GM12878 (cell line): Measurements from ENCODE around the gene LBHD1. TPM values are rescaled to one million over a fixed set of nuclear protein-coding genes. Genes with fewer than 3 reads are reported as not detected.

Experiments
- ATAC-seq: fragments of 200-7000 bp; cut with Tn5 transposase; 3 replicates; pipeline ENCODE4 v1.9.1; 2020; ENCODE audit warnings: mild to moderate bottlenecking, moderate library complexity
- BruUV-seq: library from RNA; stranded (reverse); fragments of 400-500 nt; replicated peaks from 2 replicates; lab custom pipeline; 2021; lab: Mats Ljungman, UMichigan
- CTCF ChIA-PET: fragments of 300-600 bp; sonication (Branson Sonifier 250); formaldehyde crosslinking; extraction: SDS; loops from one replicate; lab custom pipeline; 2021; ENCODE audit warnings: inconsistent platforms; lab: Yijun Ruan, JAX
- POLR2A ChIA-PET: fragments of 350-600 bp; formaldehyde crosslinking; extraction: SDS; loops from one replicate; lab custom pipeline; 2021; ENCODE audit warnings: inconsistent platforms; lab: Charles Lee
- RAD21 ChIA-PET: fragments of 300-600 bp; sonication (Branson Sonifier 250); formaldehyde crosslinking; loops from one replicate; lab custom pipeline; 2023; ENCODE audit warnings: antibody characterized with exemption; ENCODE audit not compliant: unreplicated experiment; lab: Charles Lee
- SMC1A ChIA-PET: fragments of 300-600 bp; sonication (Branson Sonifier 250); formaldehyde crosslinking; loops from one replicate; lab custom pipeline; 2023; ENCODE audit not compliant: unreplicated experiment, uncharacterized antibody; lab: Charles Lee
- DNase-seq: peaks from one replicate; pipeline ENCODE4 v3.0.0-alpha.2; 2011; ENCODE audit warnings: low read depth, low spot score
- FAIRE-seq: peaks from 3 replicates; lab custom pipeline; 2011; peaks lifted over from hg19 to GRCh38; lab: Jason Lieb, UNC
- H2AFZ ChIP-seq: 2 replicates; pipeline ENCODE4 v1.6.0; 2011; ENCODE audit warnings: low read depth, low read length, control low read depth; ENCODE audit not compliant: control insufficient read depth
- H3K27ac ChIP-seq: 2 replicates; pipeline ENCODE4 v1.5.1; 2011; ENCODE audit warnings: control low read depth; ENCODE audit not compliant: control insufficient read depth, insufficient read depth
- H3K27me3 ChIP-seq, 2 experiments: replicated peaks in 1 of 2; 2 replicates each; pipeline versions ENCODE4 v1.6.0 to v1.6.1; 2011; ENCODE audit warnings: low read length in 1 of 2; ENCODE audit not compliant: control insufficient read depth in 2 of 2, insufficient read depth in 2 of 2
- H3K36me3 ChIP-seq, 2 experiments: 2 replicates each; pipeline ENCODE4 v1.5.1; 2011; ENCODE audit warnings: low read length in 1 of 2; ENCODE audit not compliant: control insufficient read depth in 2 of 2, insufficient read depth in 2 of 2
- H3K4me1 ChIP-seq: 2 replicates; pipeline ENCODE4 v1.6.1; 2011; ENCODE audit warnings: mild to moderate bottlenecking, low read length, moderate library complexity, mixed read lengths; ENCODE audit not compliant: control insufficient read depth, insufficient read depth
- H3K4me2 ChIP-seq: 2 replicates; pipeline ENCODE4 v1.6.0; 2011; ENCODE audit warnings: control low read depth; ENCODE audit not compliant: control insufficient read depth, insufficient read depth
- H3K4me3 ChIP-seq: fragments of 200-600 bp; sonication (generic); 2 replicates; pipeline ENCODE4 v1.5.1; 2016
- H3K79me2 ChIP-seq: 2 replicates; pipeline ENCODE4 v1.6.0; 2011; ENCODE audit warnings: low read length; ENCODE audit not compliant: control insufficient read depth, insufficient read depth
- H3K9ac ChIP-seq: 2 replicates; pipeline ENCODE4 v1.8.0; 2011; ENCODE audit warnings: low read length, control low read depth, mixed read lengths; ENCODE audit not compliant: control insufficient read depth, insufficient read depth
- H3K9me3 ChIP-seq: replicated peaks from 3 replicates; pipeline ENCODE4 v1.5.1; 2011; ENCODE audit warnings: mild to moderate bottlenecking, low read length; ENCODE audit not compliant: control insufficient read depth, insufficient read depth
- H4K20me1 ChIP-seq: 2 replicates; pipeline ENCODE4 v1.6.0; 2011; ENCODE audit not compliant: control insufficient read depth, insufficient read depth
- CHD4 ChIP-seq: fragments of 200-600 bp; sonication (generic); IDR thresholded peaks from 2 replicates; pipeline ENCODE4 v1.6.1; 2016; ENCODE audit warnings: mild to moderate bottlenecking
- ESRRA ChIP-seq: IDR thresholded peaks from 2 replicates; pipeline ENCODE4 v1.6.1; 2012; ENCODE audit warnings: mild to moderate bottlenecking, low read length, improper control_type of control experiment
- RBBP5 ChIP-seq: fragments of 200-600 bp; sonication (generic); conservative IDR thresholded peaks from 2 replicates; pipeline ENCODE4 v1.6.1; 2016
- YBX1 ChIP-seq: fragments of 450-650 bp; IDR thresholded peaks from 2 replicates; pipeline ENCODE4 v1.6.1; 2016; ENCODE audit warnings: antibody characterized with exemption
- YY1 ChIP-seq: IDR thresholded peaks from 2 replicates; pipeline ENCODE4 v1.6.1; 2011; ENCODE audit warnings: low read depth, mild to moderate bottlenecking, low read length
- WGBS: methylation state at CpG from one replicate; pipeline ENCODE4 v1.1.6; 2016; ENCODE audit warnings: low lambda C conversion rate; ENCODE audit not compliant: insufficient replicate concordance, insufficient coverage; ENCODE audit errors: missing lambda C conversion rate; 5-methylcytosine and 5-hydroxymethylcytosine counted together
- in situ Hi-C: fragments of 300-500 bp; cut with MboI; formaldehyde crosslinking; loops from 9 replicates; pipeline ENCODE4 v1.14.3; 2018; ENCODE audit warnings: mixed read lengths
- intact Hi-C: fragments of 100-400 bp; cut with micrococcal nuclease; formaldehyde crosslinking; loops from one replicate; pipeline ENCODE4 v1.14.2; 2022; ENCODE audit not compliant: unreplicated experiment
- polyA plus RNA-seq, 11 experiments: library from polyadenylated mRNA; depleted of rRNA in 4 of 11; unstranded in 6 of 11; stranded (reverse) in 5 of 11; fragments of >200 nt; fragmentation: Nextera tagmentation in 4 of 11; fragmentation: Illumina TruSeq in 1 of 11; extraction: Ambion mirVana in 4 of 11; extraction: Trizol in 1 of 11; gene quantifications; 1 replicate in 1 of 11; 2 replicates in 10 of 11; pipeline versions ENCODE4 v1.2.1 to v1.2.3, GENCODE V29; 2011 to 2016; ENCODE audit warnings: inconsistent platforms in 2 of 11, missing spikeins in 2 of 11, low read depth in 1 of 11
- total RNA-seq, 4 experiments: library from RNA; depleted of rRNA in 3 of 4; stranded (reverse); fragments of >200 nt in 3 of 4; fragmentation: Illumina TruSeq in 1 of 4; extraction: Trizol in 1 of 4; gene quantifications; 2 replicates each; pipeline versions ENCODE4 v1.2.1 to v1.2.3, GENCODE V29; 2013 to 2021
- TF ChIP-seq, protein P1 (sequence below): fragments of 450-650 bp; IDR thresholded peaks from 2 replicates; pipeline ENCODE4 v1.6.1; 2017; ENCODE audit warnings: mild to moderate bottlenecking, moderate library complexity

LBHD1 gene
- total and polyA plus RNA-seq, 10 of the 15 experiments (the other 5 are each of a cell fraction or from before 2014, with no cell fraction given): 0.79 to 12.0 (median 7.6) TPM

GRCh38 chr11:62648967-62649364 lies 23.1 kb downstream of the LBHD1 start:
- FAIRE-seq: no peak
- intact Hi-C loops: no loop called here
- peaks cover 4% of the 10 kb centered on the region for H3K4me1 ChIP-seq
- no peak overlapping the region for H3K27ac ChIP-seq
- no peak overlapping the region for H3K9ac ChIP-seq
- TF ChIP-seq YBX1 (no peak), RBBP5 (no peak), YY1 (no peak), ESRRA (no peak), CHD4 (no peak)
- TF ChIP-seq, protein P1, sequence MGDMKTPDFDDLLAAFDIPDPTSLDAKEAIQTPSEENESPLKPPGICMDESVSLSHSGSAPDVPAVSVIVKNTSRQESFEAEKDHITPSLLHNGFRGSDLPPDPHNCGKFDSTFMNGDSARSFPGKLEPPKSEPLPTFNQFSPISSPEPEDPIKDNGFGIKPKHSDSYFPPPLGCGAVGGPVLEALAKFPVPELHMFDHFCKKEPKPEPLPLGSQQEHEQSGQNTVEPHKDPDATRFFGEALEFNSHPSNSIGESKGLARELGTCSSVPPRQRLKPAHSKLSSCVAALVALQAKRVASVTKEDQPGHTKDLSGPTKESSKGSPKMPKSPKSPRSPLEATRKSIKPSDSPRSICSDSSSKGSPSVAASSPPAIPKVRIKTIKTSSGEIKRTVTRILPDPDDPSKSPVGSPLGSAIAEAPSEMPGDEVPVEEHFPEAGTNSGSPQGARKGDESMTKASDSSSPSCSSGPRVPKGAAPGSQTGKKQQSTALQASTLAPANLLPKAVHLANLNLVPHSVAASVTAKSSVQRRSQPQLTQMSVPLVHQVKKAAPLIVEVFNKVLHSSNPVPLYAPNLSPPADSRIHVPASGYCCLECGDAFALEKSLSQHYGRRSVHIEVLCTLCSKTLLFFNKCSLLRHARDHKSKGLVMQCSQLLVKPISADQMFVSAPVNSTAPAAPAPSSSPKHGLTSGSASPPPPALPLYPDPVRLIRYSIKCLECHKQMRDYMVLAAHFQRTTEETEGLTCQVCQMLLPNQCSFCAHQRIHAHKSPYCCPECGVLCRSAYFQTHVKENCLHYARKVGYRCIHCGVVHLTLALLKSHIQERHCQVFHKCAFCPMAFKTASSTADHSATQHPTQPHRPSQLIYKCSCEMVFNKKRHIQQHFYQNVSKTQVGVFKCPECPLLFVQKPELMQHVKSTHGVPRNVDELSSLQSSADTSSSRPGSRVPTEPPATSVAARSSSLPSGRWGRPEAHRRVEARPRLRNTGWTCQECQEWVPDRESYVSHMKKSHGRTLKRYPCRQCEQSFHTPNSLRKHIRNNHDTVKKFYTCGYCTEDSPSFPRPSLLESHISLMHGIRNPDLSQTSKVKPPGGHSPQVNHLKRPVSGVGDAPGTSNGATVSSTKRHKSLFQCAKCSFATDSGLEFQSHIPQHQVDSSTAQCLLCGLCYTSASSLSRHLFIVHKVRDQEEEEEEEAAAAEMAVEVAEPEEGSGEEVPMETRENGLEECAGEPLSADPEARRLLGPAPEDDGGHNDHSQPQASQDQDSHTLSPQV: no peak
- TF ChIP-seq, all 136 proteins: peak for 0
- ATAC-seq: no peak
- ChIA-PET SMC1A (interaction anchor here (1.4 kb wide), 1 partner anchor 50 kb away, joined by 4 read pairs; no protein-coding TSS in a partner anchor), CTCF (interaction anchor here (1.0 to 1.7 kb wide), 2 partner anchors 38 to 45 kb away, joined by 4 to 5 read pairs; no protein-coding TSS in a partner anchor), RAD21 (no interaction called here), POLR2A (interaction anchor here (0.5 to 14.6 kb wide), 6 partner anchors 21 to 224 kb away, joined by 3 to 295 read pairs (median 5); partner anchors contain the start of genes B3GAT3, C11orf98, CSKMT and LBHD1)
- no TSS peak for BruUV-seq
- Histone ChIP-seq H4K20me1 (no peaks in the 10 kb centered on the region; the same call in 1 of the 2 replicates), H3K4me3 (no peak overlapping the region), H2AFZ (no peak overlapping the region), H3K79me2 (peaks cover 47% of the 10 kb centered on the region), H3K4me2 (no peak overlapping the region), H3K27me3 (no peaks in the 10 kb centered on the region), H3K36me3 (peaks cover 5 to 13% of the 10 kb centered on the region in 2 experiments; a peak in 3 of 4 replicates), H3K9me3 (no peaks in the 10 kb centered on the region)
- WGBS: over 99% methylated on average over 11 of the region's 11 CpGs
- DNase-seq: no peak
- in situ Hi-C loops: no loop called here
